Measurements from ENCODE around the gene TRUB1.

Gene TRUB1

GRCh38 chr10:114987995-114988394, 50.0 kb downstream of the TRUB1 start:
- DNase-seq: peak; percentile 78

GRCh38 chr10:114990586-114990985, 52.6 kb downstream of the TRUB1 start:
- DNase-seq: no peak

- DNase-seq: no peak
Observed at GRCh38 chr10:114990991-114991390, 53.0 kb downstream of the TRUB1 start.

GRCh38 chr10:114992189-114992775, 54.3 kb downstream of the TRUB1 start:
- DNase-seq: no peak

GRCh38 chr10:114995468-114996247, 57.7 kb downstream of the TRUB1 start:
- DNase-seq: peak; percentile 64

- peak; percentile 57 for DNase-seq
Observed at GRCh38 chr10:114996542-114996941, 58.5 kb downstream of the TRUB1 start.

GRCh38 chr10:114998993-114999392, 61.0 kb downstream of the TRUB1 start:
- DNase-seq: no peak

- DNase-seq: peak; percentile 12
Observed at GRCh38 chr10:115001506-115002381, 63.7 kb downstream of the TRUB1 start.

- DNase-seq: no peak
Observed at GRCh38 chr10:115003396-115003795, 65.4 kb downstream of the TRUB1 start.

GRCh38 chr10:115004236-115004862, 66.4 kb downstream of the TRUB1 start:
- no peak for DNase-seq

- no peak for DNase-seq
Observed at GRCh38 chr10:115005771-115006170, 67.8 kb downstream of the TRUB1 start.

GRCh38 chr10:115018185-115018931, 80.4 kb downstream of the TRUB1 start:
- DNase-seq: no peak

- no peak for DNase-seq
Observed at GRCh38 chr10:115020449-115020848, 82.5 kb downstream of the TRUB1 start.

GRCh38 chr10:115022733-115023132, 84.7 kb downstream of the TRUB1 start:
- no peak for DNase-seq

GRCh38 chr10:115023715-115024114, 85.7 kb downstream of the TRUB1 start:
- no peak for DNase-seq

- no peak for DNase-seq
Observed at GRCh38 chr10:115024371-115024770, 86.4 kb downstream of the TRUB1 start.

GRCh38 chr10:115026056-115026745, 88.2 kb downstream of the TRUB1 start:
- DNase-seq: no peak

- no peak for DNase-seq
Observed at GRCh38 chr10:115026746-115027140, 88.7 kb downstream of the TRUB1 start.
